B cell (primary cell): ENCODE data around the gene PYGO1. TPM values are rescaled to one million over a fixed set of nuclear protein-coding genes. Genes with fewer than 3 reads are reported as not detected.

Experiments used
- polyA plus RNA-seq: library from polyadenylated mRNA; depleted of rRNA; stranded (reverse); fragments of >200 nt; gene quantifications from 2 replicates; pipeline ENCODE4 v1.2.3, GENCODE V29; 2012
- total RNA-seq, 2 donors: library from RNA; stranded (reverse); fragments of 120-200 nt in 1 of 2; gene quantifications; 1 replicate in 1 of 2; 2 replicates in 1 of 2; pipeline versions ENCODE4 v1.2.3 to v1.2.4, GENCODE V29; 2013 to 2022

The PYGO1 gene
- total and polyA plus RNA-seq, 2 donors (not counting 1 experiment from before 2014, with no cell fraction given), result 0.02 TPM; not detected in 1

Other genes starting within 250 kb of the PYGO1 start
- 32.1 and 36.0 TPM in 2 replicates for gene CCPG1, start 180.0 kb downstream of the PYGO1 start, total RNA-seq
- gene CCPG1, start 180.0 kb downstream of the PYGO1 start, polyA plus RNA-seq, result 3.5 and 8.7 TPM in 2 replicates
- gene PIERCE2, start 179.8 kb downstream of the PYGO1 start, total RNA-seq, result 1.2 and 1.8 TPM in 2 replicates
- 0.23 and 1.1 TPM in 2 replicates for gene PIERCE2, start 179.8 kb downstream of the PYGO1 start, polyA plus RNA-seq
- gene DNAAF4, start 80.1 kb downstream of the PYGO1 start, total RNA-seq, result 0.63 and 0.99 TPM in 2 replicates
- 0.22 TPM in 2 replicates for gene DNAAF4, start 80.1 kb downstream of the PYGO1 start, polyA plus RNA-seq
- gene PRTG, start 154.8 kb upstream of the PYGO1 start, total RNA-seq, result not detected in 2 replicates
- not detected in 2 replicates for gene PRTG, start 154.8 kb upstream of the PYGO1 start, polyA plus RNA-seq